HepG2 (cell line): Measurements from ENCODE around the gene SCFD2. TPM values are rescaled to one million over a fixed set of nuclear protein-coding genes. Genes with fewer than 3 reads are reported as not detected.

Source experiments
- HMGA1 ChIP-seq: sonication (generic); formaldehyde crosslinking; conservative IDR thresholded peaks from 2 replicates; pipeline ENCODE4 v1.4.0; 2020; ENCODE audit warnings: missing genetic modification reagents
- ZNF251 ChIP-seq: sonication (generic); formaldehyde crosslinking; IDR thresholded peaks from 2 replicates; pipeline ENCODE4 v1.9.0; 2021; ENCODE audit warnings: mild to moderate bottlenecking, missing genetic modification reagents
- ZNF614 ChIP-seq: IDR thresholded peaks from 2 replicates; pipeline ENCODE4 v1.6.1; 2018; ENCODE audit warnings: missing biosample characterization, missing genetic modification reagents, inconsistent platforms, borderline replicate concordance
- polyA plus RNA-seq, 8 experiments: library from polyadenylated mRNA; depleted of rRNA in 3 of 8; stranded (reverse) in 7 of 8; unstranded in 1 of 8; fragments of >200 nt; fragmentation: Illumina TruSeq in 4 of 8; extraction: Trizol in 4 of 8; gene quantifications; 2 replicates each; pipeline versions ENCODE4 v1.2.1 to v1.2.3, GENCODE V29; 2011 to 2016; ENCODE audit warnings: low read depth in 4 of 8, missing spikeins in 1 of 8, mixed read lengths in 1 of 8; ENCODE audit not compliant: insufficient read depth in 1 of 8
- total RNA-seq, 5 experiments: library from RNA; depleted of rRNA; stranded (reverse); fragments of >200 nt; fragmentation: Illumina TruSeq; extraction: Trizol; gene quantifications; 2 replicates each; pipeline ENCODE4 v1.2.3, GENCODE V29; 2016; ENCODE audit warnings: low read depth in 1 of 5
- TF ChIP-seq, protein P1 (sequence below): sonication (generic); formaldehyde crosslinking; IDR thresholded peaks from one replicate; pipeline ENCODE4 v1.5.1; 2020; ENCODE audit warnings: mild to moderate bottlenecking, missing genetic modification reagents; ENCODE audit errors: not compliant biosample characterization
- TF ChIP-seq, protein P2 (sequence below): sonication (generic); formaldehyde crosslinking; IDR thresholded peaks from 2 replicates; pipeline ENCODE4 v1.5.0; 2020; ENCODE audit warnings: mild to moderate bottlenecking, missing genetic modification reagents
- TF ChIP-seq, protein P3 (sequence below): sonication (generic); formaldehyde crosslinking; IDR thresholded peaks from 2 replicates; pipeline ENCODE4 v1.5.0; 2020; ENCODE audit warnings: missing genetic modification reagents
- TF ChIP-seq, protein P4 (sequence below): sonication (generic); formaldehyde crosslinking; IDR thresholded peaks from 2 replicates; pipeline ENCODE4 v1.5.0; 2020; ENCODE audit warnings: missing genetic modification reagents, mild to moderate bottlenecking, borderline replicate concordance

Gene SCFD2
- total and polyA plus RNA-seq, 2 of the 13 experiments (the other 11 are each of a cell fraction or from before 2014, with no cell fraction given), result 4.6 to 15.6 TPM

DNA sequence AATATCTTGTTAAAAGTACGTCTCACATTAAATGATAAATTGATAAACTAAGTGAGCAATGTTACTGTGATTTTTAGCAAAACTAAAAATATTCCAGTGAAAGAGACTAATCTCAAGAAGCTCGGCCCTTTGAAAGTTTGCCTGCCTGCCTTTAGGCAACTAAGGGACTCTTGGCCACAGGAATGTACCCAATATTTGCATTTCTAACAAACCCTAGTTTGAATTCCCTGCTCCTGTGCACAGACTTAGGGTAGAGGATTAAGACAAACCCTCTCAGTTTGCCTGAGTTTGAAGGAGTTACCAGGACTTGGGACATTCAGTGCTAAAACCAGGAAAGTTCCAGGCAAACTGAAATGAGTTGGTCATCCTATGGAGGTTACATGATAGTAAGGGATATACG, 157.1 kb downstream of the SCFD2 start (continued):
- TF ChIP-seq, protein P1, sequence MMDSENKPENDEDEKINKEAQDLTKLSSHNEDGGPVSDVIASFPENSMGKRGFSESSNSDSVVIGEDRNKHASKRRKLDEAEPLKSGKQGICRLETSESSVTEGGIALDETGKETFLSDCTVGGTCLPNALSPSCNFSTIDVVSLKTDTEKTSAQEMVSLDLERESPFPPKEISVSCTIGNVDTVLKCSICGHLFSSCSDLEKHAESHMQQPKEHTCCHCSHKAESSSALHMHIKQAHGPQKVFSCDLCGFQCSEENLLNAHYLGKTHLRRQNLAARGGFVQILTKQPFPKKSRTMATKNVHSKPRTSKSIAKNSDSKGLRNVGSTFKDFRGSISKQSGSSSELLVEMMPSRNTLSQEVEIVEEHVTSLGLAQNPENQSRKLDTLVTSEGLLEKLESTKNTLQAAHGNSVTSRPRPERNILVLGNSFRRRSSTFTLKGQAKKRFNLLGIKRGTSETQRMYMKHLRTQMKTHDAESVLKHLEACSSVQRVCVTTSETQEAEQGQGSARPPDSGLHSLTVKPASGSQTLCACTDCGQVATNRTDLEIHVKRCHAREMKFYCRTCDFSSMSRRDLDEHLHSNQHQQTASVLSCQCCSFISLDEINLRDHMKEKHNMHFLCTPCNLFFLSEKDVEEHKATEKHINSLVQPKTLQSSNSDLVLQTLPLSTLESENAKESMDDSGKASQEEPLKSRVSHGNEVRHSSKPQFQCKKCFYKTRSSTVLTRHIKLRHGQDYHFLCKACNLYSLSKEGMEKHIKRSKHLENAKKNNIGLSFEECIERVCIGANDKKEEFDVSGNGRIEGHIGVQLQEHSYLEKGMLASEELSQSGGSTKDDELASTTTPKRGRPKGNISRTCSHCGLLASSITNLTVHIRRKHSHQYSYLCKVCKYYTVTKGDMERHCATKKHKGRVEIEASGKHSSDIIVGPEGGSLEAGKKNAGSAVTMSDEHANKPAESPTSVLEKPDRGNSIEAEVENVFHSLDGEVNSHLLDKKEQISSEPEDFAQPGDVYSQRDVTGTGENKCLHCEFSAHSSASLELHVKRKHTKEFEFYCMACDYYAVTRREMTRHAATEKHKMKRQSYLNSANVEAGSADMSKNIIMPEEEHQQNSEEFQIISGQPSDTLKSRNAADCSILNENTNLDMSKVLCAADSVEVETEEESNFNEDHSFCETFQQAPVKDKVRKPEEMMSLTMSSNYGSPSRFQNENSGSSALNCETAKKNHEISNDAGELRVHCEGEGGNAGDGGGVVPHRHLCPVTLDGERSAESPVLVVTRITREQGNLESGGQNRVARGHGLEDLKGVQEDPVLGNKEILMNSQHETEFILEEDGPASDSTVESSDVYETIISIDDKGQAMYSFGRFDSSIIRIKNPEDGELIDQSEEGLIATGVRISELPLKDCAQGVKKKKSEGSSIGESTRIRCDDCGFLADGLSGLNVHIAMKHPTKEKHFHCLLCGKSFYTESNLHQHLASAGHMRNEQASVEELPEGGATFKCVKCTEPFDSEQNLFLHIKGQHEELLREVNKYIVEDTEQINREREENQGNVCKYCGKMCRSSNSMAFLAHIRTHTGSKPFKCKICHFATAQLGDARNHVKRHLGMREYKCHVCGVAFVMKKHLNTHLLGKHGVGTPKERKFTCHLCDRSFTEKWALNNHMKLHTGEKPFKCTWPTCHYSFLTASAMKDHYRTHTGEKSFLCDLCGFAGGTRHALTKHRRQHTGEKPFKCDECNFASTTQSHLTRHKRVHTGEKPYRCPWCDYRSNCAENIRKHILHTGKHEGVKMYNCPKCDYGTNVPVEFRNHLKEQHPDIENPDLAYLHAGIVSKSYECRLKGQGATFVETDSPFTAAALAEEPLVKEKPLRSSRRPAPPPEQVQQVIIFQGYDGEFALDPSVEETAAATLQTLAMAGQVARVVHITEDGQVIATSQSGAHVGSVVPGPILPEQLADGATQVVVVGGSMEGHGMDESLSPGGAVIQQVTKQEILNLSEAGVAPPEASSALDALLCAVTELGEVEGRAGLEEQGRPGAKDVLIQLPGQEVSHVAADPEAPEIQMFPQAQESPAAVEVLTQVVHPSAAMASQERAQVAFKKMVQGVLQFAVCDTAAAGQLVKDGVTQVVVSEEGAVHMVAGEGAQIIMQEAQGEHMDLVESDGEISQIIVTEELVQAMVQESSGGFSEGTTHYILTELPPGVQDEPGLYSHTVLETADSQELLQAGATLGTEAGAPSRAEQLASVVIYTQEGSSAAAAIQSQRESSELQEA (CRISPR knock-in tag), result no peak
- TF ChIP-seq HMGA1 (CRISPR knock-in tag) (no peak), ZNF614 (CRISPR knock-in tag) (no peak), ZNF251 (CRISPR knock-in tag) (no peak)
- TF ChIP-seq, protein P2, sequence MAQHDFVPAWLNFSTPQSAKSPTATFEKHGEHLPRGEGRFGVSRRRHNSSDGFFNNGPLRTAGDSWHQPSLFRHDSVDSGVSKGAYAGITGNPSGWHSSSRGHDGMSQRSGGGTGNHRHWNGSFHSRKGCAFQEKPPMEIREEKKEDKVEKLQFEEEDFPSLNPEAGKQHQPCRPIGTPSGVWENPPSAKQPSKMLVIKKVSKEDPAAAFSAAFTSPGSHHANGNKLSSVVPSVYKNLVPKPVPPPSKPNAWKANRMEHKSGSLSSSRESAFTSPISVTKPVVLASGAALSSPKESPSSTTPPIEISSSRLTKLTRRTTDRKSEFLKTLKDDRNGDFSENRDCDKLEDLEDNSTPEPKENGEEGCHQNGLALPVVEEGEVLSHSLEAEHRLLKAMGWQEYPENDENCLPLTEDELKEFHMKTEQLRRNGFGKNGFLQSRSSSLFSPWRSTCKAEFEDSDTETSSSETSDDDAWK (CRISPR knock-in tag), result no peak
- TF ChIP-seq, protein P3, sequence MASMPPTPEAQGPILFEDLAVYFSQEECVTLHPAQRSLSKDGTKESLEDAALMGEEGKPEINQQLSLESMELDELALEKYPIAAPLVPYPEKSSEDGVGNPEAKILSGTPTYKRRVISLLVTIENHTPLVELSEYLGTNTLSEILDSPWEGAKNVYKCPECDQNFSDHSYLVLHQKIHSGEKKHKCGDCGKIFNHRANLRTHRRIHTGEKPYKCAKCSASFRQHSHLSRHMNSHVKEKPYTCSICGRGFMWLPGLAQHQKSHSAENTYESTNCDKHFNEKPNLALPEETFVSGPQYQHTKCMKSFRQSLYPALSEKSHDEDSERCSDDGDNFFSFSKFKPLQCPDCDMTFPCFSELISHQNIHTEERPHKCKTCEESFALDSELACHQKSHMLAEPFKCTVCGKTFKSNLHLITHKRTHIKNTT, result no peak
- TF ChIP-seq, protein P4, sequence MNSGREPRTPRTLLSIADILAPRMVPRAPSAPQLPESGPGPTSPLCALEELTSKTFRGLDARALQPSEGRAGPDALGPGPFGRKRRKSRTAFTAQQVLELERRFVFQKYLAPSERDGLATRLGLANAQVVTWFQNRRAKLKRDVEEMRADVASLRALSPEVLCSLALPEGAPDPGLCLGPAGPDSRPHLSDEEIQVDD, result no peak
